Activated T-helper 1 cell treated with anti-CD3 and anti-CD28 coated beads, Interleukin-12 subunit alpha, Interleukin-12 subunit beta, Interleukin-2, Interleukin-4 antibody, amounts not matched to agents 30 ng/mL and 10 ng/mL and 1 ng/mL, durations not matched to agents 14 hours and 24 hours and 36 hours (primary cell): ENCODE results near the gene CACNB1. TPM values are rescaled to one million over a fixed set of nuclear protein-coding genes. Genes with fewer than 3 reads are reported as not detected.

Experiments
- DNase-seq: peaks from one replicate; pipeline ENCODE4 v3.0.0; 2021; ENCODE audit warnings: low spot score
- H3K27ac Mint-ChIP-seq: one replicate; pipeline ENCODE4 v1.8.0; 2021; ENCODE audit warnings: mild to moderate bottlenecking, mixed read lengths
- H3K27me3 Mint-ChIP-seq: one replicate; pipeline ENCODE4 v1.8.0; 2022; ENCODE audit warnings: mild to moderate bottlenecking, moderate library complexity, mixed read lengths; ENCODE audit not compliant: insufficient read depth
- H3K36me3 Mint-ChIP-seq: one replicate; pipeline ENCODE4 v1.8.0; 2021; ENCODE audit warnings: low read depth, mixed read lengths
- H3K4me1 Mint-ChIP-seq: one replicate; pipeline ENCODE4 v1.8.0; 2021; ENCODE audit warnings: low read depth, mixed read lengths
- H3K4me3 Mint-ChIP-seq: one replicate; pipeline ENCODE4 v1.8.0; 2021; ENCODE audit warnings: mild to moderate bottlenecking, moderate library complexity, mixed read lengths
- H3K9me3 Mint-ChIP-seq: one replicate; pipeline ENCODE4 v1.8.0; 2021; ENCODE audit warnings: mixed read lengths
- intact Hi-C: fragments of 100-400 bp; cut with micrococcal nuclease; formaldehyde crosslinking; loops from one replicate; pipeline ENCODE4 v1.15.1; 2024
- total RNA-seq: library from RNA; stranded (reverse); gene quantifications from 2 replicates; pipeline ENCODE4 v1.2.3, GENCODE V29; 2022

CACNB1 gene
- total RNA-seq, 1 donor from 2014 or later = 21.8 TPM

GRCh38 chr17:39147221-39148185 is 50.0 kb downstream of the CACNB1 start:
- no peaks in the 10 kb centered on the region for H3K36me3 Mint-ChIP-seq
- peaks cover 8% of the 10 kb centered on the region for H3K4me1 Mint-ChIP-seq
- H3K27me3 Mint-ChIP-seq = peaks cover 42% of the 10 kb centered on the region
- no peaks in the 10 kb centered on the region for H3K9me3 Mint-ChIP-seq
- intact Hi-C loops = no loop called here
- no peak overlapping the region for H3K4me3 Mint-ChIP-seq
- H3K27ac Mint-ChIP-seq = no peak overlapping the region
- no peak for DNase-seq

DNA sequence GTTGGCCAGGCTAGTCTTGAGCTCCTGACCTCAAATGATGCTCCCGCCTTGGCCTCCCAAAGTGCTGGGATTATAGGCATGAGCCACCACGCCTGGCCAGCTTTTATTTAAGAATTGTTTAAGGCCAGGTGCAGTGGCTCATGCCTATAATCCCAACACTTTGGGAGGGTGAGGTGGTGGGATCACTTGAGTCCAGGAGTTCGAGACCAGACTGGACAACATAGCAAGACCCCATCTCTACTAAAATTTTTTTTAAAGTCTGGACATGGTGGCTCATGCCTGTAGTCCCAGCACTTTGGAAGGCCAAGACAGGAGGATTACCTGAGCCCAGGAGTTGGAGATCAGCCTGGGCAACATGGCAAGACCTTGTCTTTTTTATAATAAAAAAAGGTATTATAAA is 51.2 kb downstream of the CACNB1 start:
- H3K36me3 Mint-ChIP-seq = no peaks in the 10 kb centered on the region
- no peak overlapping the region for H3K4me3 Mint-ChIP-seq
- peaks cover 34% of the 10 kb centered on the region for H3K27me3 Mint-ChIP-seq
- intact Hi-C loops = no loop called here
- no peaks in the 10 kb centered on the region for H3K4me1 Mint-ChIP-seq
- no peaks in the 10 kb centered on the region for H3K9me3 Mint-ChIP-seq
- no peak for DNase-seq
- H3K27ac Mint-ChIP-seq = no peak overlapping the region

- no peaks in the 10 kb centered on the region for H3K9me3 Mint-ChIP-seq
- no peaks in the 10 kb centered on the region for H3K36me3 Mint-ChIP-seq
- no peak for DNase-seq
- H3K27me3 Mint-ChIP-seq = peaks cover 24% of the 10 kb centered on the region
- no peaks in the 10 kb centered on the region for H3K4me1 Mint-ChIP-seq
- intact Hi-C loops = no loop called here
- H3K27ac Mint-ChIP-seq = no peak overlapping the region
- no peak overlapping the region for H3K4me3 Mint-ChIP-seq
Observed at GRCh38 chr17:39145143-39145542, 52.3 kb downstream of the CACNB1 start.

DNA sequence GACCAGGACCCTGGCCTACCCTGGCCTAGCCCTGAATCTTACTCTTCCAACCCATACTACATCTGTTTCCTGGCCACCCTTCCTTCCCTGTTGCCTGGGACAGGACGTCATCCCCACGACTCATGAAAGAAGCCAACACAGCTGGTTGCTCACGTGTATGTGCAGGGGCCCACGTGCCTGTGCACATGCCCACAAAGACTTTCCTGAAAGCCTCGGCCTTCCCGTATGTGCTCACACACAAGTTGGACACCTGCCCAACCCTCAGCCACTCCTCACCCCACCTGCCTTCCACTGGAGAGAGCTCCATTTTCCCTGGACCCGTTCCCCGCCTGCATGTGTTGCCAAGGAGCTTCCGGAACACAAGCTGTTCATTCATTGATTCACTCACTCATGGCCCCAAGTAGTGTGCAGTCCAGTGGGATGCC is 53.0 kb downstream of the CACNB1 start:
- no peak for DNase-seq
- intact Hi-C loops = no loop called here
- Mint-ChIP-seq H3K27ac (no peak overlapping the region), H3K27me3 (peaks cover 17% of the 10 kb centered on the region), H3K36me3 (no peaks in the 10 kb centered on the region), H3K9me3 (no peaks in the 10 kb centered on the region), H3K4me1 (no peaks in the 10 kb centered on the region), H3K4me3 (no peak overlapping the region)

GRCh38 chr17:39143552-39144093 is 53.8 kb downstream of the CACNB1 start:
- Mint-ChIP-seq H3K27ac (no peak overlapping the region), H3K36me3 (no peaks in the 10 kb centered on the region), H3K27me3 (peaks cover 9% of the 10 kb centered on the region), H3K9me3 (no peaks in the 10 kb centered on the region), H3K4me3 (no peak overlapping the region), H3K4me1 (no peaks in the 10 kb centered on the region)
- DNase-seq = no peak
- intact Hi-C loops = no loop called here

DNA sequence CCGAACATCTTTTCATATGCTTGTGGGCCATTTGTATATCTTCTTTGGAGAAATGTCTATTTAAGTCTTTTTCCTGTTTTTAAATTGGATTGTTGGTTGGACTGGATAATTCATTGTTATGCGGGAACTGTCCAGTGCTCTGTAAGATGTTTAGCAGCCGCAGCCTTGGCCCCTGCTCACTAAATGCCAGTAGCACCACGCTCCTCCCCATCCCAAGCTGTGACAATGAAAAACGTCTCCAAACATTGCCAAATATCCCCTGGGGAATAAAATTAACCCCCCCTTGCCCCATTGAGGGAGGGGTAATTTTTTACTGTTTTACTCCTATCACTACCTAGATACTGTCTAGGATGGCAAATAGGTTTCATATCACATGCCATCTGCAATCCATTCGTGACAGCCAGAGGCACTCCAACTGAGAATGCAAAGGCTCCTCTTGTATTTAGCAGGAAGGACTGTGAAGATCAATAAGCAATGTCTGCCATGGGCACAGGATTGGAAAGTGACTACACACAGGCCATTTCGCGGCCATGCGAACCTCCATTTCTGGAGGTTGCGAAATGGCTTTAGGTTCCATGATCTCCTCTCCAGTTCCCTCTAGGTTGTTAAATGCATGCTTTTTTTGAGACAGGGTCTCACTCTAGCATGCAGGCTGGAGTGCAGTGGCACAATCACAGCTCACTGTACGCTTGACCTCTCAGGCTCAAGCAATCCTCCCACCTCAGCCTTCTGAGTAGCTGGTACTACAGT is 55.4 kb downstream of the CACNB1 start:
- DNase-seq = no peak
- no peaks in the 10 kb centered on the region for H3K9me3 Mint-ChIP-seq
- peaks cover 2% of the 10 kb centered on the region for H3K27me3 Mint-ChIP-seq
- H3K27ac Mint-ChIP-seq = no peak overlapping the region
- no peaks in the 10 kb centered on the region for H3K4me1 Mint-ChIP-seq
- H3K4me3 Mint-ChIP-seq = no peak overlapping the region
- no peaks in the 10 kb centered on the region for H3K36me3 Mint-ChIP-seq
- intact Hi-C loops = no loop called here

- H3K27me3 Mint-ChIP-seq = peaks cover 4% of the 10 kb centered on the region
- DNase-seq = no peak
- H3K9me3 Mint-ChIP-seq = no peaks in the 10 kb centered on the region
- H3K36me3 Mint-ChIP-seq = no peaks in the 10 kb centered on the region
- no peak overlapping the region for H3K4me3 Mint-ChIP-seq
- no peak overlapping the region for H3K27ac Mint-ChIP-seq
- H3K4me1 Mint-ChIP-seq = no peaks in the 10 kb centered on the region
- intact Hi-C loops = no loop called here
Observed at GRCh38 chr17:39141294-39141693, 56.2 kb downstream of the CACNB1 start.

- H3K4me1 Mint-ChIP-seq = no peaks in the 10 kb centered on the region
- intact Hi-C loops = no loop called here
- H3K36me3 Mint-ChIP-seq = no peaks in the 10 kb centered on the region
- no peak for DNase-seq
- H3K27ac Mint-ChIP-seq = no peak overlapping the region
- H3K9me3 Mint-ChIP-seq = no peaks in the 10 kb centered on the region
- H3K27me3 Mint-ChIP-seq = peaks cover 3% of the 10 kb centered on the region
- no peak overlapping the region for H3K4me3 Mint-ChIP-seq
Observed at GRCh38 chr17:39139561-39139960, 57.9 kb downstream of the CACNB1 start.

DNA sequence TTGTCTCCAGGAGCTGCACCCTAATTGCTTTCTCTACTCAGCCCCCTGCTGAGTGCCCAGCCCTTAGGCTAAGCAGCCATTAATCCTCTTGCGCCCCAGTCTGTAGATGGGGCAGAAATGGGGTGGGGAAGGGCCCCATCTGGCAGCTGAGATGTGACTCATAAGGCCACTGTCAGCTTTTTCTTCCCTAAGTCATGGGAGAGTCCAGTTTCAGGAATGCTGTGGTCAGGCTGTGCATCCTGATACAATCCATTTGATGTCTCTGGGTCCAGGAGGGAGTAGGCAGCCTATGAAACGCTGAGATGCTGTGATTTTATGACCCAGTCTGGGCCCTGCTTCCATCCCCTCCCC is 58.3 kb downstream of the CACNB1 start:
- H3K36me3 Mint-ChIP-seq = no peaks in the 10 kb centered on the region
- intact Hi-C loops = no loop called here
- no peaks in the 10 kb centered on the region for H3K9me3 Mint-ChIP-seq
- H3K27ac Mint-ChIP-seq = no peak overlapping the region
- no peaks in the 10 kb centered on the region for H3K4me1 Mint-ChIP-seq
- peaks cover 3% of the 10 kb centered on the region for H3K27me3 Mint-ChIP-seq
- H3K4me3 Mint-ChIP-seq = no peak overlapping the region
- no peak for DNase-seq

DNA sequence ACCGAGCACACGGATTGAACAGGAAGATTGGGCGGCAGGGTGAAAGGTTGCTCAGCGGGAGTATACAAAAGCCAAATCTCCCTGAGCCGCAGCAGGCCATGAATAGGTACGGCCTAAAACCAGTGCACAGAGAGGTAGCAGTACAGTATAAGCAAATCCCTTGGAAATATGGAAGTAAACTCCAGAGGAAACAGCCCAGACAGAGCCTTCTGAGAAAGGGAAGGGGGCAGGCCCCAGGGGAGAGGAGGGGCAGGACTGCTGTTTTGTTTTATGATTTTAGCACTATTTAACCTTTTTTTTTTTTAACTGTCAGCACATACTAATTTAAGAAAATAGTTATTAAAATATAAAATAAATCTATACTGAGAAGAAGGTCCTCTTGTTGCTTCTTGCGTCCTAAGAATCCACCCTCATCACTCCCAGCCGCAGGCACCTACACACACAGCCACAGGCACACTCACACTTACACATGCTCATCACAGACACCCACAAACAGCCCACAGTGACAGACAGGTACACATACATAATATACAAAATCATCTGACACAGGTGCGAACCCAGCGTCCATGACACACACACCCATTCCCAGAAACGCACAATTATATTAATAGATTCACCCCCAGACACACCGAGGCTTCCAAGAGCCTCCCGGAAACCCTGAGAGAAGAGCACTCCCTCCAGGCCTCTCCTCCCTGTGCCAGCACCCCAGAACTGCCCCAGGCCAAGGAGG is 58.9 kb downstream of the CACNB1 start:
- Mint-ChIP-seq H3K27ac (no peak overlapping the region), H3K27me3 (peaks cover 3% of the 10 kb centered on the region), H3K36me3 (no peaks in the 10 kb centered on the region), H3K4me3 (no peak overlapping the region), H3K9me3 (no peaks in the 10 kb centered on the region), H3K4me1 (no peaks in the 10 kb centered on the region)
- DNase-seq = no peak
- intact Hi-C loops = no loop called here

- H3K27me3 Mint-ChIP-seq = peaks cover 3% of the 10 kb centered on the region
- intact Hi-C loops = no loop called here
- no peak overlapping the region for H3K27ac Mint-ChIP-seq
- no peak overlapping the region for H3K4me3 Mint-ChIP-seq
- no peaks in the 10 kb centered on the region for H3K4me1 Mint-ChIP-seq
- no peak for DNase-seq
- H3K36me3 Mint-ChIP-seq = no peaks in the 10 kb centered on the region
- H3K9me3 Mint-ChIP-seq = no peaks in the 10 kb centered on the region
Observed at GRCh38 chr17:39134878-39135277, 62.6 kb downstream of the CACNB1 start.

DNA sequence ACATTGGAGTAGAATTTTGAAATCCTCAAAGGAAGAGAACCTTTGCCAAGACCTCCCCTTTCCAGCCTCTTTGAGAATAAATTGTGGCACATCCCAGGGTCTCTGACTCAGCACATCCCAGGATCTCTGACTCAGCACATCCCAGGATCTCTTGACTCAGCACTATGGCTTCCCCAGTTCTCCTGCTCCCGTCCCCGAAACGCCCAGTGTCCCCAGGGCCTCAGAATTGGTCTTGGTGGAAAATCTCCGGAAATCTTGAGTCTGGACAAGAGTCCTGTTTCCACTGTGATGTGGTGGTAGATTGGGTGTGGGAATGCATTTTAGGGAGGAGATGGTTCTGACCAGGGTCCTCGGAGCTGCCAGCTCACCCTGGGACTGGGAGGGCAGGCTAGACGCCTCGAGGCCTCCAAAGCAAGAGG is 65.3 kb downstream of the CACNB1 start:
- no peak overlapping the region for H3K4me3 Mint-ChIP-seq
- H3K36me3 Mint-ChIP-seq = no peaks in the 10 kb centered on the region
- intact Hi-C loops = no loop called here
- no peak for DNase-seq
- H3K27me3 Mint-ChIP-seq = peaks cover 3% of the 10 kb centered on the region
- H3K4me1 Mint-ChIP-seq = no peaks in the 10 kb centered on the region
- no peak overlapping the region for H3K27ac Mint-ChIP-seq
- H3K9me3 Mint-ChIP-seq = no peaks in the 10 kb centered on the region
